Ascending aorta (tissue), 2 donors: Measurements from ENCODE around the gene PDXP. TPM values are rescaled to one million over a fixed set of nuclear protein-coding genes. Genes with fewer than 3 reads are reported as not detected.
A peak's percentile ranks its signal among the peaks of the same experiment; 100 is the strongest.

Experiments
- DNase-seq, 2 donors: peaks; one replicate each; pipeline ENCODE4 v3.0.0-alpha.2; 2019; ENCODE audit warnings: low spot score in 2 of 2
- H3K27ac ChIP-seq, 2 donors: fragments of 200-600 bp; sonication (generic); one replicate each; pipeline ENCODE4 v1.5.1; 2016 to 2017; ENCODE audit warnings: mild to moderate bottlenecking in 1 of 2
- H3K27me3 ChIP-seq: fragments of 200-600 bp; sonication (generic); one replicate; pipeline ENCODE4 v1.5.1; 2017
- H3K36me3 ChIP-seq, 2 donors: fragments of 200-600 bp; sonication (generic); one replicate each; pipeline ENCODE4 v1.5.1; 2016
- H3K4me1 ChIP-seq, 2 donors: fragments of 200-600 bp; sonication (generic); one replicate each; pipeline ENCODE4 v1.5.1; 2016 to 2017; ENCODE audit warnings: mild to moderate bottlenecking in 1 of 2
- H3K4me3 ChIP-seq, 2 donors: fragments of 200-600 bp; sonication (generic); one replicate each; pipeline ENCODE4 v1.5.1; 2016 to 2017; ENCODE audit warnings: mild to moderate bottlenecking in 1 of 2
- H3K9me3 ChIP-seq, 2 donors: fragments of 200-600 bp; sonication (generic); one replicate each; pipeline ENCODE4 v1.5.1; 2016
- intact Hi-C: fragments of 100-400 bp; cut with DNase I; formaldehyde crosslinking; loops from one replicate; pipeline ENCODE4 v1.15.1; 2023
- total RNA-seq: library from RNA; depleted of rRNA; stranded (reverse); fragments of >200 nt; gene quantifications from one replicate; pipeline ENCODE4 v1.1.0, GENCODE V29; 2016
- TF ChIP-seq, protein P1 (sequence below), 3 experiments: fragments of 200-600 bp in 2 of 3; fragments of 450-650 bp in 1 of 3; sonication (generic) in 2 of 3; IDR thresholded peaks; one replicate each; pipeline ENCODE4 v1.5.1; 2016 to 2019; ENCODE audit warnings: antibody characterized with exemption in 3 of 3, mild to moderate bottlenecking in 1 of 3, moderate library complexity in 1 of 3

PDXP gene
- total RNA-seq, 1 donor from 2014 or later: 10.6 TPM

DNA sequence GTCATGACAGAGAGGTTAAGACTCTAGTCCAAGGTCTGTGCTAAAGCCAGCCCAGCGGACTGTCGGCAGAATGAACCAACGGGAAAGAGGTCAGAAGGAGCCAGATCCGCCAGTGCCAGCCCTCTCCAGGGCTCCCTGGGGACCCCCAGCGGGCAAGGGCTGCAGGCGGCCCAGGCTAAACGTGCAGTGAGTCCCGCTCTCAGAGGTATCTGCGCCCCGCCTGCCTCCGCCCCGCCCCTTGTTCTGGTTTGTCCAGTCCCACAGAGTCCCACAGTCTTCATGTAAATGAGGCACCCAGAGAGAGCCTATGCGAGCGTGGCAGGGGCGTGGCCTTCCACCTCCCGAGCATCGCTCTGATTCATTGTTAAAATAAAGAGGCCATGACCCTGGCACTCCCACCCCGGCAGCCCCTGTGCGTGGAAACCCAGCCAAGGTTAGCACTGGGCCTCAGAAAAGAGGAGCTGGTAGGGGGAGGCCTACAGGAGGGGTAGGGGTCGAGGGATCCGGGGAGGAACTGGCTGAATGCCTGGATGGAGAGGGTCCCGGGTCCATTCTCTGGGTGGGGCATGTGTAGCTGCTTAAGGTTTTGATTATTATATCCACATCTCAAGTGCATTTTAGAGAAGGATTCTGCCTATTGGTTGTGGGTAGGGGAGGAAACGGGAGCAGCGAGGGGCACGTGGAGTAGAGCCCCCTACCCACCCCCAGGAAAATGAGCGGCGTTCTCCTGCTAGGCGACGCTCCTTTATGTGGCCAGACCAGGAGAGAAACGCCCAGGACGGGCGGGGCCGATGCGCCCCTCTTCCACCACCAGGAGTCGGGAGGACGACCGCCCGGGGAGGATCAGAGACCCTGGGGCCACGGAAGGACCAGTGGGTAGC is 38.4 kb downstream of the PDXP start, which contains the start of gene TRIOBP:
Gene TRIOBP, plus strand, starts transcription at position 392 of the 881 bp plus-strand sequence. CDS start 4,318 bp downstream, outside the sequence.
- Histone ChIP-seq H3K9me3 (no peaks in the 10 kb centered on the region), H3K27ac (peak within 1 kb of the TSS; percentile 61 to 72), H3K4me1 (peaks cover 0 to 11% of the 10 kb centered on the region in 2 donors), H3K36me3 (peaks cover 15 to 16% of the 10 kb centered on the region in 2 donors), H3K4me3 (peak within 1 kb of the TSS in 1 of 2 donors; percentile 49), H3K27me3 (no peaks in the 10 kb centered on the region)
- TF ChIP-seq, protein P1, sequence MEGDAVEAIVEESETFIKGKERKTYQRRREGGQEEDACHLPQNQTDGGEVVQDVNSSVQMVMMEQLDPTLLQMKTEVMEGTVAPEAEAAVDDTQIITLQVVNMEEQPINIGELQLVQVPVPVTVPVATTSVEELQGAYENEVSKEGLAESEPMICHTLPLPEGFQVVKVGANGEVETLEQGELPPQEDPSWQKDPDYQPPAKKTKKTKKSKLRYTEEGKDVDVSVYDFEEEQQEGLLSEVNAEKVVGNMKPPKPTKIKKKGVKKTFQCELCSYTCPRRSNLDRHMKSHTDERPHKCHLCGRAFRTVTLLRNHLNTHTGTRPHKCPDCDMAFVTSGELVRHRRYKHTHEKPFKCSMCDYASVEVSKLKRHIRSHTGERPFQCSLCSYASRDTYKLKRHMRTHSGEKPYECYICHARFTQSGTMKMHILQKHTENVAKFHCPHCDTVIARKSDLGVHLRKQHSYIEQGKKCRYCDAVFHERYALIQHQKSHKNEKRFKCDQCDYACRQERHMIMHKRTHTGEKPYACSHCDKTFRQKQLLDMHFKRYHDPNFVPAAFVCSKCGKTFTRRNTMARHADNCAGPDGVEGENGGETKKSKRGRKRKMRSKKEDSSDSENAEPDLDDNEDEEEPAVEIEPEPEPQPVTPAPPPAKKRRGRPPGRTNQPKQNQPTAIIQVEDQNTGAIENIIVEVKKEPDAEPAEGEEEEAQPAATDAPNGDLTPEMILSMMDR (IDR thresholded peaks at IDR 0.05): peak; percentile 30 to 47 (median 32)
- peak; percentile 89 to 98 for DNase-seq
- intact Hi-C loops: loop anchor here (1.0 to 2.0 kb wide), 2 partner anchors 31 to 50 kb away; no protein-coding TSS in a partner anchor

DNA sequence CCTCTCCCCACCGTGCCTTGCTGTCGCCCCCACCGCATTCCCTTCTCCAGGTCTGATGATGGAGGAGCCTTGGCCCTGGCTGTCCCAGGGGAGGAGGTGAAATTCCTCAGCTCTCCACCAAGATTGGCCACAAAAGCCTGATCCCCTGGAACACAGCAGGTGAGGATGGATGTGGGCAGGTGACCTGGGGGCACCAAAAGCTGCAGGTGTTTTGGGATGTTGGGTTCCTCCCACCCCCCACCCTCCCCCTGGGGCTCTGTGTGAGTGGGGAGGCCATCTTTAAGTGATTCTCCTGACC is 39.0 kb downstream of the PDXP start:
- intact Hi-C loops: loop anchor here (2.0 kb wide), 1 partner anchor 49 kb away; no protein-coding TSS in a partner anchor

DNA sequence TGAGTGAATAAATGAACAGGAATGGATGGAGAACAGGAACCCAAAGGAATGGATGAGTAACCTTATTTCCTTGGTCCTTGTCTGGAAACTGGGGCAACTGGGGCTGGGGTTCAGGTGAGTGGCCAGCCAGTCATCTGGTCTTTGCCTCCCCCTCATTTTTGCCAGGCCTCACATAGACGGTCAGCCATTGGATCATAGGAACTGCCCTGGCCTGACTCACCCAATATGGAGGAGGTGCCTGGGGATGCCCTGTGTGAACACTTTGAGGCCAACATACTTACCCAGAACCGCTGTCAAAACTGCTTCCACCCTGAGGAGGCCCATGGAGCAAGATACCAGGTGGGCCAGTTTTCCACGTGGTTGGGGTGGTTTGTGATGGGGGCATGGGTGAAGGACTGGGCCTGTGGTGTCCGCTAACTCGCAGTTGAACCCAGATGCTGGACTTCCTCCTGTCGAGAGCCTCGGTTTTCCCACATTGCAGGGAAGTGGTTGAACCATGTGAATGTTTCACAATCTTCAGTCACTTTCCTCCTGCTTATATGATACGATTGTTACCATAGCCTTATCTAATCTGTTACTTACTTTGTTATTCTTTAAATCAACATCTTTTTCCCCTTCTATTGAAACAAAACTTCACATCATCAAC is 42.7 kb downstream of the PDXP start:
- Histone ChIP-seq H3K27me3 (no peaks in the 10 kb centered on the region), H3K36me3 (no peaks in the 10 kb centered on the region), H3K27ac (no peak overlapping the region), H3K4me3 (no peak overlapping the region), H3K9me3 (no peaks in the 10 kb centered on the region), H3K4me1 (peaks cover 0 to 3% of the 10 kb centered on the region in 2 donors)
- intact Hi-C loops: no loop called here
- no peak for DNase-seq
- TF ChIP-seq, protein P1 (IDR thresholded peaks at IDR 0.05): no peak

More for the DNA sequence above, 39.0 kb downstream of the PDXP start:
- Histone ChIP-seq H3K9me3 (no peaks in the 10 kb centered on the region), H3K36me3 (peaks cover 9 to 10% of the 10 kb centered on the region in 2 donors), H3K27me3 (no peaks in the 10 kb centered on the region), H3K27ac (peak overlapping the region; percentile 61 to 72), H3K4me3 (no peak overlapping the region), H3K4me1 (peaks cover 0 to 11% of the 10 kb centered on the region in 2 donors)
- no peak for DNase-seq
- TF ChIP-seq, protein P1 (IDR thresholded peaks at IDR 0.05): no peak

DNA sequence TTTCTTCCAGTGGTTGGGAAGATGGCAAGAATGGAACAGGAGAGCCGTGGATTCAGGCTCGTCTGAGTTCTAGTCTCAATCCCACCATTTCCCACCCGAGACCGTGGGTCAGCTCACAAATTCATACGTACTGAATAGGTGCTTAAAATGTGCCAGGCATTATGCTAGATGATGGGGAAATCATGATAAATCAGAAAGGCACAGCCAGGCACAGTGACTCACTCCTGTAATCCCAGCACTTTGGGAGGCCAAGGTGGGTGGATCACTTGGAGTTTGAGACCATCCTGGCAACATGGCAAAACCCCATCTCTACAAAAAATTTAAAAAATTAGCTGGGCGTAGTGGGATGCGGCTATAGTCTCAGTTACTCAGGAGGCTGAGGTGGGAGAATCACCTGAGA is 45.4 kb downstream of the PDXP start:
- no peaks in the 10 kb centered on the region for H3K36me3 ChIP-seq
- H3K4me1 ChIP-seq: no peaks in the 10 kb centered on the region
- H3K27ac ChIP-seq: no peak overlapping the region
- H3K27me3 ChIP-seq: no peaks in the 10 kb centered on the region
- TF ChIP-seq, protein P1 (IDR thresholded peaks at IDR 0.05): no peak
- no peak for DNase-seq
- no peak overlapping the region for H3K4me3 ChIP-seq
- intact Hi-C loops: no loop called here
- H3K9me3 ChIP-seq: no peaks in the 10 kb centered on the region

DNA sequence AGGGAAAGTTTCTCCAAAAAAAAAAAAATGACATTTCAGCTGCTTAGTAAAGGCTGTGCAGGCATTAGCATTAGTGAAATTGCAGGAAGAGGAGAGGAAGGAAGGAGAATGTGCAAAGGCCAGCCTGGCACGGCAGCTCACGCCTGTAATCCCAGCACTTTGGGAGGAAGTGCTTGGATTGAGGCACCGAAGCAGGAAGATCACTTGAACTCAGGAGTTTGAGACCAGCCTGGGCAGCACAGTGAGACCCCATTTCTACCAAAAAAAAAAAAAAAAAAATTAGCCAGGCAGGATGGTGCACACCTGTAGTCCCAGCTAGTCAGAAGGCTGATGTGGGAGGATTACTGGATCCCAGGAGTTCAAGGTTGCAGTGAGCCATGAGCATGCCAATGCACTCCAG is 46.1 kb downstream of the PDXP start:
- no peaks in the 10 kb centered on the region for H3K27me3 ChIP-seq
- no peak for DNase-seq
- H3K4me1 ChIP-seq: no peaks in the 10 kb centered on the region
- TF ChIP-seq, protein P1 (IDR thresholded peaks at IDR 0.05): no peak
- intact Hi-C loops: no loop called here
- no peak overlapping the region for H3K4me3 ChIP-seq
- H3K36me3 ChIP-seq: no peaks in the 10 kb centered on the region
- H3K9me3 ChIP-seq: no peaks in the 10 kb centered on the region
- H3K27ac ChIP-seq: no peak overlapping the region
